ENCODE data around the gene MICA. TPM values are rescaled to one million over a fixed set of nuclear protein-coding genes. Genes with fewer than 3 reads are reported as not detected.
A peak's percentile ranks its signal among the peaks of the same experiment; 100 is the strongest.

The MICA gene
- total and polyA plus RNA-seq, 9 of the 15 experiments (the other 6 are each of a cell fraction or from before 2014, with no cell fraction given), result 11.8 to 24.6 (median 16.7) TPM

GRCh38 chr6:31399589-31400466, 3.6 kb upstream of the MICA start (continued):
- TF ChIP-seq ZHX1 (conservative IDR thresholded peaks at IDR 0.05; ENCODE audit: low read length) (no peak), SMAD4 (CRISPR knock-in tag; conservative IDR thresholded peaks at IDR 0.05) (no peak; the same call in 1 of the 2 replicates), KHSRP (IDR thresholded peaks at IDR 0.05) (no peak), E2F1 (CRISPR knock-in tag; IDR thresholded peaks at IDR 0.05) (no peak), KLF10 (CRISPR knock-in tag; IDR thresholded peaks at IDR 0.05) (no peak), BACH1 (tag; IDR thresholded peaks at IDR 0.05) (0 out of 2 replicates have a peak, but pooled peaks have one; percentile 35), MAFK (IDR thresholded peaks at IDR 0.05; ENCODE audit: low read length) (no peak; the same call in 1 of the 2 replicates), EWSR1 (IDR thresholded peaks at IDR 0.05; ENCODE audit: borderline replicate concordance, low read depth, partially characterized antibody) (no peak), BRD9 (IDR thresholded peaks at IDR 0.05; ENCODE audit: low read depth, partially characterized antibody) (peak; percentile 97), ARID2 (IDR thresholded peaks at IDR 0.05) (no peak; the same call in none of the 2 replicates), PATZ1 (CRISPR knock-in tag; IDR thresholded peaks at IDR 0.05; ENCODE audit: borderline replicate concordance) (no peak), ZNF511 (CRISPR knock-in tag; IDR thresholded peaks at IDR 0.05) (no peak), CHD1 (IDR thresholded peaks at IDR 0.05; ENCODE audit: low read length) (no peak), IRF9 (tag; IDR thresholded peaks at IDR 0.05) (no peak)
